GM21367 (cell line): Measurements from ENCODE around the gene LRRK1.
"Not testable (repeated sequence)": the region's sequence is repeated elsewhere in the genome, so short reads cannot be mapped to it uniquely, and the experiment has no call there.

Experiments
- ATAC-seq: cut with Tn5 transposase; IDR thresholded peaks from one replicate; pipeline ENCODE4 v1.9.1; 2021; ENCODE audit not compliant: unreplicated experiment

The LRRK1 gene

DNA sequence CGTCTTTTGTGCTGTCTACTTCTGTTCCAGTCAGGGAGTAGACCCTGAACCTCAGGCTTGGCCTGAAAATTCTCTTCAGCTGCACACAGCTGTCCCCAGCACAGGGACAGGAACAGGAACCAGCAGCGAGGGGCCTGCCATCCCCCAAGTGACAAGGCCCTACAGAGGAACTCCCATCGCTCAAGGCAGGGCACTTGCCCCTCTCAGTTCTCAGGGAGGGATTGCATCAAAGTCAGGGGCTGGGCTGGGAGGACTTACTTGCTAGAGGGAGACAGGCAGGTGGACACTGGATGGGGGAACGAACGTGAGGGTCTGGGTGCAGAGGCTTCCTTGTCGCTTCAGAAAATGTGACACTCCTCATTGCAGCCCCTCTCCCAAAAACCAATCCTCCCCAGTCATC is 169.1 kb downstream of the LRRK1 start:
- no peak for ATAC-seq

DNA sequence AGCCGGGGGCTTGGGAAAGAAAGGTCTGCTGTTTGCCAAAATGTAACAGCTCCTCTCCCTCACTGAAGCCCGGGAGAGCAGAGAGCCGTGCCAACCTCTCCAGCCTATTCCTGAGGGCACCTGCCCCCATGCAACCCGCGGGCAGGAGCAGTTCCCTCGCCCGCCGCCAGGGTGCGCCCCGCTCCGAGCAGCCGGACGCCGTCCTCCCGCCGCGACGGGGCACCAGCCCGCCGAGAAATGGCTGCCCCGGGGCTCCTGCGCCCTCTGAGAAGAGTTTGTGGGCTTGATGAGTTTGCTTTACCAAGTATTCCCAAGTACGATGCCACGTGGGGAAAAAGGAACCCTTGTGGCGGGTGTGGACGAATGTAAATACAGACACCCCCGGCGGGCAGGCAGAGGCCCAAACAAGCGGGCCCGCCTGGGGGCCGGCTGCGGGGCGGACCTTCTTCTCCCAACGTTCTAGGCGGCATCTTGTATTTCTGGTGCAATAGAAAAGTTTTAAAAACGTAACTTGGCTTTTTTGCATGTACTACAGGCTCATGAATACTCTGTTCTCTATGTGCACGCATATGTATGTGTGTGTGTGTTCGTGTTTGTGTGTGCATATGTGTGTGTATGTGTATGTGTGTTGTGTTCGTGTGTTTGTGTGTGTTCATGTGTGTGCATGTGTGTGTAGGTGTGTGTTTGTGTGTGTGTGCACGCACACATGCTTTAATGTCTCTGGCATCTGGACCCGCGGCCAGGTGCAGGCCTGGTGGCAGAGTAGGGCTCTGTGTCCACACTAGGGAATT is 169.8 kb downstream of the LRRK1 start:
- no peak for ATAC-seq

DNA sequence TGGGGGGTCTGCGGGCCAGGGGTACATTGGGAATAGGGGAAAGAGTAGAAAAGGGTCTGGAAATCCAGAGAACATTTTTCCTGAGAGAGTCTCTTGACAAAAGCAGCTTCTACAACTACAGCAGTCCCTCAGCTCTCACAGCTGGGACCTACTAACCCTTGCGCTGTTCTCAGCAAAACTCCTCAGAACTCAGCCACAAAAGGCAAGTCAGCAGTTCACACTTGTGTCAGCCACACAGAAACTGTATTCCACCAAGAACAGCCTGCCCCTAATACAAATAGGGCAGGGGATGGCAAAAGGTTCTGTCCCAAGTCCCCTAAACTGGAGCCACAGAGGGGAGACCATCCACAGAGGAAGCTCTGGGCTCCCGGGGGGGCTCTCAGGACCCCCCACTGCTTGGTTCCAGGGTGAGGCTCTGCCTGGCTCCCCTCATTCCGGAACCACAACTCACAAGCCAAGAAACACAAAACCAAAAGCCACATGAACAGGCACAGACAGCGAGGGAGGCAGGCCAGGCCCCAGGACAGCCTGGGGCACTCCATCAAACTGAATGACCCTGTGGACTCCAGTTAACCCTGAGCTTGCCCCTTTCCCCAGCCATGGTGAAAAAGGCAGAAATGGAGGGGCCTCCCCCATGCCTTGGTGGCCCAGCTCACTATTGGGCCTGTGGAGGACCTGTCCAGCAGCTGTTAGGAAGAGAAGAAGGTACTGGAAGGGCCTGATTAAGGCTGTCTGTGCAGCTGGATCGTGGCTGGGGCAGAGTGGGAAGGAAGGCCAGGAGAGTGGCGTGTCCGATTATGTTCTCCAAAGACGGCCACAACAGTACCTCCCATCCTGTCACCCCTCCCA is 170.6 kb downstream of the LRRK1 start:
- no peak for ATAC-seq

DNA sequence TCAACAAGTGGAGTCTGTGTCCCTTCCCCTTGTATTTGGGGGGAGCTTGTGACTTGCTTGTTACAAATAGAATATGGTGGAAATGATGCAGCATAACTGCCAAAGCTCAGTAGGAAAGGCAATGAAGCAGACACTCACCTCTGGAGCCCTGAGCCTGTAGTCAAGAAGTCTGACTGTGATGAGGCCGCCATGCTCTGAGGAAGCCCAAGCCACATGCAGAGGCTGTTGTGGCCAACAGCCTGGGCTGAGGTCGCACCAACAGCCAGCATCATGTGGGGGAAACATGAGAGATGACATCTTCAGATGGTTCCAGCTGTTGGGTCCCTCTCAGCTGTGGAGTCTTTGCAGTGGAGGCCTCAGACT is 171.3 kb downstream of the LRRK1 start:
- no peak for ATAC-seq

DNA sequence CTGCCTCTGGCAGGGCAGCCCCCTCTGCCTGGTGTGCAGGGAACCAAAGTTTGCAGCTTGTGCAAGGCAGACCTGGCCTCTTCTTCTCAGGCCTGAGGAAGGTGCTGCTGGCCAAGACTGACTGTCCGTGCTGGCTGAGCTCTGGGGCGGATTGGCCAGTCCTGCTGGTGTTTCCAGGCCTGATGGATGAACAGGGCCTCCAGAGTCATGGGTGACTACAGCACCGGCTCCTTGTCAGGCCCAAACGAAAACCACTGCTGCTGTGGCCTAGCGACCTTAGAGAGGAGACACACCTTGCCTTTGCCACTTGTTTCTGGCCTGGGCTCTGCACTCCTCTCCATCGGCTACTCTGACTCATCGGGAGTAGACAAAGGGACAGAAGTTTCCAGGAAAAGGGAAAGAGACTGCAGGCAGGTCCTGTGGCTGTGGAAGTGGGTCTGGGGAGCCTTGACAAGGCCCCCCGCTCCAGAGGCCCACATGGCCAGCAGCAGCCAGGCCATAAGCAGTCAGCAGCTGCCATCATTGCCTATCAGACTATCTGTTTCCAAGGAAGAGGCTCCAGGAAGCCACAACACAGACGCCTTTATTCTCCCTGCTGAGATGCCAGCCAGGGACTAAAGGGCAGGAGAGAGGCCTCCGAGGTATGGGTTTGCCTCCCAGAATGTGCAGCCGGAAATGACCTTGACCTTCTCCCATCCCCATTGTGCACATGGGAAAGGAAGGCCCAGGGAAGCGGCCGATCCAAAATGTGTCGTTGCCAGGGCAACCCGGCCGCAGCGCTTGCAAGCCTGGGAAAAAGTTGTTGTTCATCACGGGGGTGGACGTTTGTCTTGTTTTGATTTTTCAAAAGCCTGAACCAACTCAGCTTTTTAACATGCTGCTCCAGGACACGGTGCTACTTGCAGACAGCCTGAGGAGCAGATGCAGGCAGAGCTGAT is 172.2 kb downstream of the LRRK1 start:
- no peak for ATAC-seq

DNA sequence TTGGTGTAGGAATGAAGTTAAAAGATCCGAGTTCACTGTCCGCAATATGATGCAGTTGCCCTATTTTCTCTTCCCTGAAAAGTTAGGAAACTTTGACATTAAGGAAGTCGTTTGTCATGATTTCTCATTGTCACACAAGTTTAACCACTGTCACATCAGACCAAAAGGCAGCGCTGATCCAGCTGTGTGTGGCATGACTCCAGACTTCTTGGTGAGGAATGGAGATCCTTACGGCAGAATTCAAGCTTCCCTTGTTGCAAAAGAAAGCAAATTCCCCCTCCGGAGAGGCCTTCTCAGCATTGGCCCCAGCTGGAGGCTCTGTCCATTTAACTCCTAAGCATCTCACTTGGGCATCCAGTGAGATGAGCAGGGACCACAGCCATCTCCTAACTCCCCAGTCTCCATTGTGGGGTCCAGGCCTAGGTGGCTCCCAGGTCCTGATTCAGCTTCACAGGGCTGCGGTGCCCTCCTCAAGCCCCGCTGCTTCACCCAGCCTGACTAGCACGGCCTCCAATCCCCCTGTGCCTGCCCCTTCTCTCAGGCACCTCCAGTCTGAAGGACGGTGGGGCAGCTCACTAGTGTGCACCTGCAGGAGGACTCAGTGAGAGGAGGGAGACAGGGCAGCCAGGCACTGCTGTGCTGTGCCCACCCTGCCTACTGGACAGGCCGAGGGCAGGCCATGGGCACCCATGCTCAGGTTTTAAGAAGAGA is 173.2 kb downstream of the LRRK1 start:
- ATAC-seq = no peak

DNA sequence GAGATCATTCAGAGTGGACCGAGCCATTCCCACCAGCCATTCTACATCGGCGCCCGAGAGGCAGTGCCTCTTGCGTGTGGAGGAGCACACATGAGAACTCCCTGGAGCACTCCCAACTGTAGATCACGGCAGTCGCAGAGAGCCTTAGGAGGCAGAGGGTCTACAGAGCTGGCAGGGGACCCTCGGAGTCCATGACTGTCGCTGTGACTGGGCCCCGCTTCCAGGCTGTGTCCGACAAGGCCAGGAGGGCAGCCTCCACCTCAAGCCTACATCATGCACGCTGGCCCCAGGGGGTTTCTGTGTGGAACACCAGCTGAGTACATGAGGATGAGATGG is 173.7 kb downstream of the LRRK1 start:
- ATAC-seq = no peak

DNA sequence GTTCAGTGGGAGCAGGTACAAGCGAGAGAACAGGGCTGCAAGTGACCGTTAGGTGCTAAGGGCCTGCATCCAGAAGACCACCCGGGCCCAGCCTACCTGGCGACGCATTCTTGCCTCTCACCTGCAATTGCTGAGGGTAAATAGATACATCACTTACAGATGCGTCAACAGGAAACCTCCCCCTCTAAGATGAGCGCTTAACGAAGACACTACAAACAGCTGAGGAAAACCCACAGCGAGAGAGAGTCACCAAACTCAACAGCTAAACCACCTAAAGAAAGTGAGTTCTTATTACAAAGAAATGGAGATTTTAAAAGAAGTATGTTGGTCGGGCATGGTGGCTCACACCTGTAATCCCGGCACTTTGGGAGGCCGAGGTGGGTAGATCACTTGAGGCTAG is 174.8 kb downstream of the LRRK1 start:
- no peak for ATAC-seq

DNA sequence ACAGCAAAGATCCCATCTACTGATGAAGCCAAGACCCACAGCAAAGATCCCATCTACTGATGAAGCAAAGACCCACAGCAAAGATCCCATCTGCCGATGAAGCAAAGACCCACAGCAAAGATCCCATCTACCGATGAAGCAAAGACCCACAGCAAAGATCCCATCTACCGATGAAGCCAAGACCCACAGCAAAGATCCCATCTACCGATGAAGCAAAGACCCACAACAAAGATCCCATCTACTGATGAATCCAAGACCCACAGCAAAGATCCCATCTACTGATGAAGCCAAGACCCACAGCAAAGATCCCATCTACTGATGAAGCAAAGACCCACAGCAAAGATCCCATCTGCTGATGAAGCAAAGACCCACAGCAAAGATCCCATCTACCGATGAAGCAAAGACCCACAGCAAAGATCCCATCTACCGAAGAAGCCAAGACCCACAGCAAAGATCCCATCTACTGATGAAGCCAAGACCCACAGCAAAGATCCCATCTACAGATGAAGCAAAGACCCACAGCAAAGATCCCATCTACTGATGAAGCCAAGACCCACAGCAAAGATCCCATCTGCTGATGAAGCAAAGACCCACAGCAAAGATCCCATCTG is 176.7 kb downstream of the LRRK1 start:
- not testable (repeated sequence) for ATAC-seq

DNA sequence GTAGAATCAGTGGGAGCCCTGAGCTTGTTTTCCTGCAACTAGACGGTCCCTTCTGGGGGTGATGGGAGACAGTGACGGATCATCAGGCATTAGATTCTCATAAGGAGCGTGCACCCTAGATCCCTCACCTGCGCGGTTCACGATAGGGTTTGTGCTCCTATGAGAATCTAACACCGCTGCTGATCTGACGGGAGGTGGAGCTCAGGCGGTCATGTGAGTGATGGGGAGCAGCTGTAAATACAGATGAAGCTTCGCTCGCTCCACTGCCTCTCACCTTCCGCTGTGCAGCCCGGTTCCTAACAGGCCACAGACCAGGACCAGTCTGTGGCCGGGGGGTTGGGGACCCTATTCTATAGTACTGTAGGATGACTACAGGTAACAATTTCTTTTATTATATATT is 178.0 kb downstream of the LRRK1 start:
- ATAC-seq = no peak

DNA sequence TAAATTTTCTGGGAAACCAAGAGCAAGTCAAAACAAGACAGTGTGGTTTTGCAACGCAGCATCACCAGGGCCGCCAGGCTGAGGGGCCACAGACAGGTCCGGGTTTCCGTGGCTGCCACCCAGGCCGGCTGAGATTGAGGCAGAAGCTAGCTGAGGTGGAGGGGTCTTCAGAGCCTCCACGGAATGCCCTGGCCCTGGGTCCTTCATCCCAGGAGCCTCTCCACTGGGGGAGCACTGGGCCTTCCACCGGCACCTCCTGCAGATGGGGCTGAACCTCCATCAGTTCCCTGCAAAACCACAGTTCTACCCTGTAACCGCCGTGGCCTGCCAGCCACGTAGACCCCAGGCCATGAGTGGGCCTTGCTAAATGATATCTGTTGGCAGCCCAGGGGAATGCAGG is 180.0 kb downstream of the LRRK1 start:
- no peak for ATAC-seq

DNA sequence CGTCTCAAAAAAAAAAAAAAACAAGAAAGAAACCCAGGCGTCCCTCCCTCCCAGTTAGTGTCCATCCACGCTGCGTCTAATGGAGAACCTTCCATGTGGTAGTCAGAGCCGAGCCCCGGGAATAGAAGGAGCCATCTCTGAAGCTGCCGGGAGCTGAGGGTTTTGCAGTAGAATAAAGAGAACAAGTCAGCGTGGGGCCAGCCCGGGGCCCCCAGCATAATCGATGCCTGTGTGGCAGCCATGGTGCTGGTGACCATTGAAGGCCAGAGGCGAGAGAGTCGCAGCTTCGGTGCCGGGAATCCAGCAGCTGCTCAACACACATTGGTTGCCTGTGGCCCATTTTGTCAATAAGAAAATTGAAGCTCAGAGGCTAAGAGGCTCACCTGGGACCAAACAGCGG is 181.0 kb downstream of the LRRK1 start:
- ATAC-seq = no peak

DNA sequence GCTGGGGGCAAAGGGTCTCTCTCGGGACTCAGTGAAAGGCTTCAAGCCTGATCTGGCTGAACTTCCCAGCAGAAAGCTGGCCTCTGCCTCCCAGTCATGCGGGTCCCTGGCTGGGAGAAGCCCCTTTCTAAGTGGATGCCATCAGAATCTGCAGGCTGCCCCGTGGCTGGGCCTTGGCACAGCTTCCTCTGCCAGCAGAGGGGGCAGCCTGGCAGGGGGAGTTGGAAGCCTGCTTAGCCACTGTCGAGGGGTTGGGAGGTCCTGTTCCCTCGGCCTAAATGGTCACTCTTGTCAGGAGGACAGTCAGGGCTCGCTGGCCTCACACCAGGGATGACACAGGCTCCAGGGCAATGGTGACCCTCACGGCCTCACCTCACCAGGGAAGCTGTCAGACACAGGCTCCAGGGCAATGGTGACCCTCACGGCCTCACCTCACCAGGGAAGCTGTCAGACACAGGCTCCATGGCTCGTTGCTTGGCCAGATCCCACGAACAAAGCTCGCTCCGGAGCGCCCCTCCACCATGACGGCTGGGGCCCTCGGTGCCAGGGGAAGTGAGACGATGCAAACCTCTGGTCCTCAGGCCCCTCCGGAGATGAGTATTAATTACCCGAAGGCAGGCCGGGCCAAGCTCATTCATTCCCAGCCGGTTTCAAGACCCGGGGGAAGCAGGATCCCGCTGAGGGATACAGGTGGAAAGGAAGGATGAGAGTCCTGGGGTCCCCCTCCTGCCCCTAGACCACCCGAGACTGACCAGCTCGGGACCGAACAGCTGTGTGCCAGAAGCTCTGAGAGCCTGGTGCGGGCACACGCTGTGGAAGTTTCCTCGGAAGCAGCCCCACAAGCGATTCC is 181.7 kb downstream of the LRRK1 start:
- no peak for ATAC-seq

DNA sequence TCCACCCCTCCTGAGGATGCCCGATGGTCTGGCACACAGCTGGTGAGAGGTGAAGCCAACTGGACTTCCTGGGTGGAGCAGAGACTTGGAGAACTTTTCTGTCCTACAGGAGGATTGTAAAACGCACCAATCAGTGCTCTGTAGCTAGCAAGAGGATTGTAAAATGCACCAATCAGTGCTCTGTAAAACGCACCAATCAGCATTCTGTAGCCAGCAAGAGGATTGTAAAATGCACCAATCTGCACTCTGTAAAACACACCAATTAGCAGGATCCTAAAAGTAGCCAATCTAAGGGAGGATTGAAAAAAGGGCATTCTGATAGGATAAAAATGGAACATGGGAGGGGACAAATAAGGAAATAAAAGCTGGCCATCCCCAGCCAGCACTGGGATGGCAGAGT is 182.5 kb downstream of the LRRK1 start:
- ATAC-seq = no peak

DNA sequence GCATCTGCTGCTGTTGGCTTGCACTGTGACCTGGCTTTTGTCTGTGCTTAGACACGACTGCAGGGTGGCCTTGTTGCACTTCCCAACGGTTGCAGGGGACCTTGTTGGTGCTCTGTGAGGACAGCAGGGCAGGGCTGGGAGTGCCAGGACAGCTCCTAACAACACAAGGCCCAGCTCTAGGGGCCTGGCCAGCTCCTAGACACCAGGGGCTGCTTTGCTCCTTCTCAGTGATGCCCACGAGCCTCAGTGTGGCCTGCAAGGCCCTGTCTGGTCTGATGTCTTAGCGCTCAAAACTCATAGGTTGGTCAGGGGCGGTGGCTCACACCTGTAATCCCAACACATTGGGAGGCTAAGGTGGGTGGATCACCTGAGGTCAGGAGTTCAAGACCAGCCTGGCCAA is 183.6 kb downstream of the LRRK1 start:
- ATAC-seq = no peak

DNA sequence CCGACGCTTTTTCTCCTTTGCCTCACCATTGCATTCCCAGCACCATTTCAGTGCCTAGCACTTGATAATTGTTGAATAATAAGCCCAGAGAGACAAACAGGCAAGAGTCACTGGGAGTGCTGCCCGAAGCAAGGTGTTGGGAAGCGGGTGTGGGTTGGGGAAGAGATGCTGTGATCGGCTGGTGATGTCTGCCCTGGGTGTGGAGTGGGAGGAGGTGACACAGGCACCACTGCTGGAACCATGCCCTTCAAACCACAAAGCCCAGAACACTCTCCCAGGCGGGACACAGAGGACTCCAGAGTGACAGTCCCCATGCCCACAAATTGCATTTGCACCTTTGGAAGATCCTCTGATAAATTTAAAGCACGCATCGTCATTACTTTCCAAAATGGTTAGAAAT is 184.4 kb downstream of the LRRK1 start:
- ATAC-seq = no peak

DNA sequence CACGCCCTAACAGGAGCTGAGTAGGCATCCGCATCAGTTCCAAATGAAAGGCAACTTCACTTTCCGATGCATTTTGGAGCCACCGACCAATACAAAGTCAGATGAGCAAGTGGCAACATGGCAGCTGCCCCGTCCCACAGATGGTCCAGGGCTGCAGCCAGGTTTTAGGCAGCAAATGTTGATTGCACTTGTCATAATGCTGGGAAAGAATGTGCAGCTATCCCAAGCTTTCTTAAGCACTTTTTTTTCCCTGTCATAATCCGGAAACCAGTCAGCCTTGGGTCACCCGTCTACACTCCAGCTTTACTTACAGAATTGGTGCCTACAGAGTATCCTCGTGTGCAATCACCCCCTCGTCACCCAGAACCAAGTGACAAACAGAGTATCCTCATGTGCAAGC is 185.0 kb downstream of the LRRK1 start:
- no peak for ATAC-seq

DNA sequence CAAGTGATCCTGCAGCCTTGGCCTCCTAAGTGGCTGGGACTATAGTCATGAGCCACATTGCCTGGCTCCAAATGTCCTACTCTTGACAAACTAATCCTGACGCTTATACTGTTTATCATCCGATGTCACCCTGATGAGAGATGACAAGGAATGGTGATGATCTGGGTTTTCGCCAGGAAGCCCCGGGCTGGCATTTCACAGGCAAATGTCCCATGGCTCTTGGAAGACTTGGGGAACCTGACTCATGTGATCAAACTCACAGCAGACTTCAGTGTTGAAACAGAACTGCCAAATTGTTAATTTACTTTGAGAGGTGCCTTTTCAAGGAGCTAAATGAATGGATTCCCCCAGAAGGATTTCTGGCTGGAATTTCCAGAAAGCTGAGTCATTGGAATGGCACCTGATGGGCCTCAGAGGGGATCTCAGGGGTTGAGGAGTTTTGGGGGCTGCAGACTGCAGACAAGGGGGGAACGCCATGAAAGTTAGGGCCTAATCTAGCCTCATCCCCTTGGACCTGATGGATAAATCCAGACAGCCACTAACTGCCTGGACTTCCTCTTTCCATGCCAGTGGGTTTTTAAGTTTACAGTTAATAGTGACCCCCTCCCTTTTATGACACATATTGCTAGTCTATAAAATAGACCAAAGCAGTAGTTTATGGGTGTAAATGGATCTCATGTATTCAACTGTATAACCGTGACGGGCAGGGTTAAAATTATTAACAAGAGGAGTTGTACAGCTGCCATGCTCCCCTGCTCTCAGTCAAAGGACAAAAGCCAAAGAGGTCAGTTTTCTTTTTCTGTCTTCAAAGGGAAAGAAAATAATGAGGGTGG is 186.1 kb downstream of the LRRK1 start:
- ATAC-seq = no peak

DNA sequence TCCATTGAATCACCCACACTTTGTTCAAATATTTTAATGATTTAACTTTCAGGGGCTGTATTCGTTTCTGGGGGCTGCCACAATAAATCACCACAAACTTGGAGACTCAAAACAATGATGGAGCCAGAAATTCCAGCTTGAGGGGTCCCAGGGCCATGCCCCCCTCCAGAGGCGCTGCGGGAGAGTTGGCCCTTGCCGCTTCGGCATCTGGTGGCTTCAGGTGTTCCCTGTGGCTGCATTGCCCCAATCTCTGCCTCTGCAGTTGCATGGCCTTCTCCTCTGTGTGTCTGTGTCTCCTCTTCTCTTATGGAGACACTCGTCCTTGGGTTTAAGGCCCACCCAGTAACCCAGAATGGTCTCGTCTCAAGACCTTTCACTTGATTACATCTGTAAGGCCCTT is 187.9 kb downstream of the LRRK1 start:
- no peak for ATAC-seq
